ENCODE data around the gene ATG13.

The ATG13 gene

GRCh38 chr11:46675949-46676348 is 58.6 kb downstream of the ATG13 start:
- DNase-seq (ENCODE audit: low spot score) = no peak

GRCh38 chr11:46676436-46677158 is 59.2 kb downstream of the ATG13 start:
- DNase-seq (ENCODE audit: low spot score) = no peak

- no peak for DNase-seq (ENCODE audit: low spot score)
Measured at GRCh38 chr11:46677169-46677568, 59.8 kb downstream of the ATG13 start.

- DNase-seq (ENCODE audit: low spot score) = no peak
Measured at GRCh38 chr11:46677991-46678740, 60.8 kb downstream of the ATG13 start.

DNA sequence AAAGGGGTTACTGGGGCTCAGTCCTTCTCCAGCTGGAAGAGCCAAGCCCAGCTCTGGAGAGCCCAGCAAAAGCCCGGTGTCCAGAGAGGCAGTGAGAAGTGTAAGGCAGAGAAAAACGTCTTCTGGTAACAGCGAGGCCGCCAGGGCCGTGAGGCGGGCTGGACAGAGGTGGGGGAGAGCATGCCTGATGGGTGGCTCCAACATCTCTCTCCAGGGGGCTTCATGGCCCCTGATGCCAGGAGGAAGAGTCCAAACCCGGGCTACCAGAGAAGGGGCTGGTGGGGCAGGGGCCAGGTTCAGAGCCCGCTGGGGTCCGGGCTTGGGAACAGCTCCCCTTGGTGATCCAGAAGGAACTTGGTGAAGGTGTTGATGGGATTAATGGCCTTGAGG is 61.4 kb downstream of the ATG13 start:
- DNase-seq (ENCODE audit: low spot score) = no peak

GRCh38 chr11:46679241-46680163 is 62.1 kb downstream of the ATG13 start:
- DNase-seq (ENCODE audit: low spot score) = no peak

DNA sequence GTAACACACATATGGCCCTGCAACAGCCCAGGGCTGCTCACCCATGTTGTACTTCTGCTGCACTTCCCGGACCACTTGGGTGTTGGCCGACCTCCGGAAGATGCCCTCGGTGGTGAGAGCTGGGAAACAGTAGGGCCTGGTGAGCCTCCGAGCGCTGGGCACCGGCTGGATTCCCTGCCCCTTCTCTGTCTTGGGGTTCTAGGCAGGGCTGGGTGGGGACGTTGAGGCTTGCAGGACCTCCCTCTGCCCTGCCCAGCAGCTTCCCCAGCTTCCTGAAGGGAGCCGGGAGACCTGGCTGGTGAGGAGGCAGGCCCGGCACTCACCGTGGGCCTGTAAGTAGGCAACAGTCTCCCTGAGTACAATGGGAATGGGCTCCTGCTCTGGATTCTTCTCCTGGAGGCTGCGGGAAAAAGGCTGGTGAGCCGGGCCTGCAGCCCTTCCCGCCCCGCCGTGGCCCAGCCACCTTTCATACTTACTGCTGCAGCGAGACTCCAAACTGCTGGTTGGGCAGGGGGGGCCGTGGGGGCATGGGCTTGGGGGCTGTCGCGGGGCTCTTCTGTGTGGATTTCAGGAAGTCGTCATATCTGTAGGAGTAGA is 62.9 kb downstream of the ATG13 start:
- DNase-seq (ENCODE audit: low spot score) = no peak

GRCh38 chr11:46680815-46681214 is 63.5 kb downstream of the ATG13 start:
- no peak for DNase-seq (ENCODE audit: low spot score)

- no peak for DNase-seq (ENCODE audit: low spot score)
Measured at GRCh38 chr11:46681814-46682213, 64.5 kb downstream of the ATG13 start.

DNA sequence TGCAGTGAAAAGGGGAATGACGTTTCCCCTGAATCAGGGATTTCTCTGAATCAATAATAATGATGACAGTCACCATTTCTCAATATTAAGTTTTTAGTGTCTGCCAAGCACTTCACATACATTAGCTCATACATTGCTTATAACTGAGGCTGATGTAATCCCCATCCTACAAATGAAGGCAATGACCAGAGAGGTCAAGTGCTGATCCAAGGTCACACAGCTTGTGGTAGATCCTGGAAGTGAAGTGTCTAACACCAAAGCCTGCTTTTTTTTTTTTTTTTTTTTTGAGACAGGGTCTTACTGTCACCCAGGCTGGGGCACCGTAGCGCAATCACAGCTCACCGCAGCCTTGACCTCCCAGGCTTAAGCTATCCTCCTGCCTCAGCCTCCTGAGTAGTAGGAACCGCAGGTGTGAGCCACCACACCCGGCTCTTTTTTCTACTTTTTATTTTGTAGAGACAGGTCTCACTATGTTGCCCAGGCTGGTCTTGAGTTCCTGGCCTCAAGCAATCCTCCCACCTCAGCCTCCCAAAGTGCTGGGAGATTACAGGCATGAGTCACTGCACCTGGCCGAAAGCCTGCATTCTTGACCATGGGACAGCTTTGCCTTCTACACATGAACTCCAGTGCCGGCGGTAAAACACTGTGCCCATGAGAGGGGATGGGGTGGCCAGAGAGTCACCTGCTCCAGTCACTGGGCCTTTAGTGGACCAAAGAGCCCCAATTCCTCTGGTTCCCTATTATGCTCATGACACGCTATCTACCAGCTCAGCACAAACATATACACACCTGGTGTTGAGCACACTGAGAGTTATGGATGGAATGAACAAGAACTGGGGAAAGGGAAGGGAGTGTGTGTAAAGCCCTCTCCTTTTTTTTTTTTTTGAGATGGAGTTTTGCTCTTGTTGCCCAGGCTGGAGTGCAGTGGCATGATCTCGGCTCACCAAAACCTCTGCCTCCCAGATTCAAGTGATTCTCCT is 65.7 kb downstream of the ATG13 start:
- no peak for DNase-seq (ENCODE audit: low spot score)

DNA sequence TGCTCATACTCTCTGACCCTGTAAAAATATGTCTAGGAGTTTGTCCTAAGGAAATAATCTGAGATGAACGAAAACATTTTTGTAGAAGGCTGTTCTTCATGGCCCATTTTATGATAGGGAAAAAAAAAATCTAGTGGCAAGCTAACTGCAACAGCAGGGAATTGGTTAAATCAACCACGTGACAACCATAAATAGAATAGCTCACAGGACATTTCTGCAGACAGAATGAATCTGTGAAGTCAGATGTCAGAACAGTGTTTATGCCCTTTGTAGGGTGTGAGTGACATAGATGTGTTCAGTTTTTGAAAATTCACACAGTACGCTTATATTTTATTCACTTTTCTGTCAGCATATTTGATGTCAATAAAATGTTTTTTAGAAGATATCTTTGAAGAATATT is 67.0 kb downstream of the ATG13 start:
- no peak for DNase-seq (ENCODE audit: low spot score)

DNA sequence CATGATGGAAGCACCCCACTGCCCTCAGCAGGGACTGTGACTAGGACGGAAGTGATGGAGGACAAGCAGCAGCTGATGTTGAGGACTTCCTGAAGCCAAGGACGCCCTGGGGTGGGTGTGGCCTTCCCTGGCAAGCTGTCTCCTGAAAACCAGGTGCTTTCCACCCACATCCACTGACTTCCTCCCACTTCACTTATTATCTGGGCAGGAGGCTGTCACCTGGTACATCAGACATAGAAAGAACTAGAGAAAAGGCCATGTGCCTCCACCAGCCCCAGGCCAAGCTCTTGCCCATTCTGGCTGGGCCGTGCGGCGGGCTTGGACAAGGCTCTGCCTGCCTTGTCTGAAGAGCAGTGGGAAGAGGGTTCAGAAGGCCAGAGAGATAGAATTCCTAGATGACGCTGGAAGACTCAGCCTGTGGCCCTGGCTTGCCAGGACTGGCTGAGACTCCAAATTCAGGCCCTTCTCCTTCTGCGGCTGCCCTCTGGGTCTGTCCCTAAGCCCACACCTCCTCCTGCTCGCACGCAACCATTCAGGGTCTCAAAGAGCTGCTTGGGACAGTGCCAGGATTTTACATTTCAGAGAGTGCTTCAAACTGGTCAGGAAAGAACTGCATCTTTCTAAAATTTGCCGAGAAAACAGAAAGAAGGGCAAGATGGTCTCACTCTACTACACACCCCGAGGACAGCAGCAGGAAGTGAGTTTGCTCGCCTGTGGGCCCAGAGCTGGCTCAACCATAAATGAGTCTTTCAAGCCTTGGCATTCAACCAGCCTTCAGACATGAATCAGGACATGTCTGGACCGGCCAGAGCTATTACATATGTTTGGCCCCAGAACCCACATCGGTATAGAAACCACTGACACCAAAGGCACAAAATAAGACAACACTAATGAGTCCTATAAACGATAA is 69.8 kb downstream of the ATG13 start:
- DNase-seq (ENCODE audit: low spot score) = peak; percentile 72

GRCh38 chr11:46690702-46691101 is 73.3 kb downstream of the ATG13 start:
- no peak for DNase-seq (ENCODE audit: low spot score)

GRCh38 chr11:46692450-46692849 is 75.1 kb downstream of the ATG13 start:
- DNase-seq (ENCODE audit: low spot score) = no peak

- peak; percentile 66 for DNase-seq (ENCODE audit: low spot score)
Measured at GRCh38 chr11:46693597-46694012, 76.3 kb downstream of the ATG13 start.

GRCh38 chr11:46694072-46694471 is 76.7 kb downstream of the ATG13 start:
- no peak for DNase-seq (ENCODE audit: low spot score)

GRCh38 chr11:46694607-46695006 is 77.3 kb downstream of the ATG13 start:
- no peak for DNase-seq (ENCODE audit: low spot score)

DNA sequence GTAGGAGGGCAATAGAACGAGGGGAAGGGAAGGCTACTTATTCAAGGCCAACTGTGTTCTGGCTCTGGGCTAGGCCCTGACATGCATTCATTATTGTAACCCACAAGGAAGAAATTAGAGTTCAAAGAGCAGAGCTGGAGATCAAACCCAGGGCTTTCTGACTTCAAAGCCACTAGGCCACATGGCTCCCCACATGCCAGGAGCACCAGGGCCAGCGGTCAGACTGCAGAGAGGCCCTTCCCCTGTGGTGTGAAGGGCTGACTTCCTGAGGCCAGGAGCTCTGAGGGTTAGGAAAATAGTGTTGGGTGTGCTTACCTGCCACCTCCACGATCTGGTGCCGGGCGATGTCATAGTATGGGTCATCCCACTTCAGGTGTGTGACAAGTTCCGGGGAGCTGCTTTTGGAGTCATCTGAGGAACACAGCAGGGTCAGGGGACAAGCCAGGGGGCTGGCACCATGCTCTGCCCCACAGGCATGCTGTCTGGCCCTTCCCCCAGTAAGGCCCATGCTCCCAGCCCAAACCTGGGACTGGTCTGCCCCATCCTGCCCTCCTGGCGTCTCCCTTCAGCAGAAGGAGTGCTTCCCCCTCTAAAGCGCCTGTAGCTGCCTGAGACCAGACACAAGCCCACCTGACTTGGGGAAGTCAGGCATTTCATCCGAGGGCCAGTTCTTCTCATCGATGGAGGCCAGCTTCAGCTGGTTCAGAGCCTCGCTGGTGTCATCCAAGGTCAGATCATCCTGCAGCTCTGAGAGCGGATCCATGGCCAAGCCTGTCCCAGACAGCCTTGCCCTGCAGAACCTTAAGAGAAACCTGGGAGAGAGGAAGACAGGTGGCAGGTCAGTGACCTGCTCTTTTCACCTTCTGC is 78.2 kb downstream of the ATG13 start:
- DNase-seq (ENCODE audit: low spot score) = no peak

DNA sequence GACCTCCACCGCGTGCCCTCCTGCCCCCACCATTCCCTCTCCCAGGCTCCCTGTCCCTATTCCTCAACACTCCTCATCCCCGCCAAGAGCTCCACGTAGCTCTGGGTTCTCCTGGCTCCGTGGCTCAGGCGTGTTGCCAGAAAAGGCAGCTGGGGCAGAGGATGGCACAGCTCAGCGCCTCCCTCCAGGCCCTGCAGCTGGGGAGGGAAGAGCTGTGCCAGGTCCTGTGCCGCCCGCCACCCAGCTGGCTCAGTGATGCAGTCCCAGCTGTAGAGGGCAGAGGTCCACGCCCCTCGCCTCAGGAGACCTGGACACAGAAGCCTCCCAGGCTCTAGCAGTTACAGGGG is 78.8 kb downstream of the ATG13 start:
- DNase-seq (ENCODE audit: low spot score) = no peak
